NCI-H69 (cell line): ENCODE measurements around the gene PHAF1.
"Not testable (repeated sequence)": the region's sequence is repeated elsewhere in the genome, so short reads cannot be mapped to it uniquely, and the experiment has no call there.

ENCODE experiments used
- DNase-seq: peaks from one replicate; lab custom pipeline; 2025; lab: John Stamatoyannopoulos, UW

PHAF1 gene

DNA sequence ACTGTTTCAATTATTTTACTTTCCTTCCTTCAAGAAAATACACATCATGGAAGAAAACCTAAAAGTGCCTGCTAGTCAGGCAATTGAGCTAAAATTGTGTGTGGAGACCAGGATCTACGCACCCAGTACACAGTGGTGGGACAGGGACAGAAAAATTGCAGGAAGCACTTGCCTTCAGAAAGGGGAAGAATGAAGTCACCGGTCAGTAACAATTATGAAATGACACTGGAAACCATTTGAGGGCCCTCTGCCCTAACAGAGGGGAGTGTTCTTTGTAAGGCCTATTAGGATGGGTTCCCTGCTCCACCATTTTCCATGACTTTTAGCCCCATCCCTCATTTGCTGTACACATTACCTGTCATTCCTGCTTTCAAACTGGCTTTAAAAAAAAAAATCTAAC is 4.5 kb upstream of the PHAF1 start:
- no peak for DNase-seq

DNA sequence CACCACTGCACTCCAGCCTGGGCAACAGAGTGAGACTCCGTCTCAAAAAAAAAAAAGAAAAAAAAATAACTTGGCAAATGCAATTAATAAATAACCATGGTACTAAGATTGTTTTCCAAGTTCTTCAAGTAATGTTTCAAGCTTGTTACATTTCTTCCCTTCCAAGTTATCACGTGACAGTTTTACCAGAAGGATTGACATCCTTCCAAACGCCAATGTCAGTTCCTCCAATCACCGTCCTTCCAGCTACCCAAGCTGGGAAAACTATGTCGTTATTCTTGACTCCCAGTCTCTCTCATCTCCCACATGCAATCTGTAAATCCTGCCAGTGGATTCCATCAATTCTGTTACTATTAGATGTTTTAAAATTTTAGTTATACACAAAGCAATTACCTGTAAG is 3.9 kb upstream of the PHAF1 start:
- DNase-seq = no peak

DNA sequence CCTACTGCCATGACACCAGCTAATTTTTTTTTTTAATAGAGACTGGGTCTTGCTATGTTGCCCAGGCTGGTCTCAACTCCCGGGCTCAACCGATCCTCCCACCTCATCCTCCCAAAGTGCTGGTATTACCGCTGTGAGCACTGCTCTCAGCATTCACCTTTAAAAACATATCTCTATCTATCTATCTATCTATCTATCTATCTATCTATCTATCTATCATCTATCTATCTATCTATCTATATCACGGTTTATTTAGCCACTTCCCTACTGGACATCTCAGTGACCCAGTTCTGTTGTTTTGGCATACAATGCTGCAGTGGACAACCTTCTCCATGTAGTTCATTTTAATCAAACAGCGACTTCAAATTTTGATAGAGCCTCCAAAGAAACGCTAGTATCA is 1.3 kb upstream of the PHAF1 start:
- no peak for DNase-seq

DNA sequence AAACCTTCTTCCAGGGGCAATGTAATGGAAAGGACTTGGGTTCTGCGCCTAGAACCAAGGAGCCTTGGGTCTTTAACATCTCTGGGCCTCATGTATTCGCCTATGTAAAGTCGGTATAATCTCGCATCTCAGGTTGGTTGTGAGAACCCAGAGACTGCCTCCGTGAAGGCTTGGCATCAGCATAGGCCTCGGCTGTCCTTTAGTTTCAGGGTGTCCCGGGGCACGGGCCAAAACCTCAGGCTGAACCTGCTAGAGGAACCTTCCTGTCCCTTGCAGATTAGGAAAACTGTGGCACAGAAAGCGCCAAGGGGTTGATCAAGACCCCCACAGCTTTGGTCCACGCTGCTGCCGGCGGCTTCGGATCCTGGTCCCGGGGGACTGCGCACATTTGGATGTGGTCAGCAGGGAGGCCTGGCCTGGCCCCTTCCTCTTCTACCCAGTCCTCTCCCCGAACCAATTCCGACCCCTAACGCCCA is 772 bp upstream of the PHAF1 start:
- no peak for DNase-seq

DNA sequence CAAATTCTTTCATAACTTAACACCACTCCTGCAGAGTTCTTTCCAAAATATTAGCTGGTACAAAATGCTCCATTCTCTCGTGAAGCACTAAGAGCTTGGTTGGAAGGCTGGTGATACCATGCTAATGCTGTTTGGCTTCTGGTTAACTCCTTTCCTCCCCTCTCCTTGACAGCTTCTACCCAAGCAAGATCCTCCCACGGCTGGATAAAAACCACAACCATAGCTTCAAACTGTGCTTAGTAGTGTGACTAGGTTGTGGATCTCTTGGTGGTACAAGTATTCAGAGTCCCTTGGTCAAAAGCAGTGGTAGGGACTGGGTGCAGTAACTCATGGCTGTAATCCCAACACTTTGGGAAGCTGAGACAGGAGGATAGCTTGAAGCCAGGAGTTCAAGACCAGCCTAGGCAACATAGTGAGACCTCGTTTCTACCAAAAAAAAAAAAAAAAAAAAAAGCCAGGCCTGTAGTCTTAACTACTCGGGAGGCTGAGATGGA is 2.3 kb downstream of the PHAF1 start:
- DNase-seq = no peak

DNA sequence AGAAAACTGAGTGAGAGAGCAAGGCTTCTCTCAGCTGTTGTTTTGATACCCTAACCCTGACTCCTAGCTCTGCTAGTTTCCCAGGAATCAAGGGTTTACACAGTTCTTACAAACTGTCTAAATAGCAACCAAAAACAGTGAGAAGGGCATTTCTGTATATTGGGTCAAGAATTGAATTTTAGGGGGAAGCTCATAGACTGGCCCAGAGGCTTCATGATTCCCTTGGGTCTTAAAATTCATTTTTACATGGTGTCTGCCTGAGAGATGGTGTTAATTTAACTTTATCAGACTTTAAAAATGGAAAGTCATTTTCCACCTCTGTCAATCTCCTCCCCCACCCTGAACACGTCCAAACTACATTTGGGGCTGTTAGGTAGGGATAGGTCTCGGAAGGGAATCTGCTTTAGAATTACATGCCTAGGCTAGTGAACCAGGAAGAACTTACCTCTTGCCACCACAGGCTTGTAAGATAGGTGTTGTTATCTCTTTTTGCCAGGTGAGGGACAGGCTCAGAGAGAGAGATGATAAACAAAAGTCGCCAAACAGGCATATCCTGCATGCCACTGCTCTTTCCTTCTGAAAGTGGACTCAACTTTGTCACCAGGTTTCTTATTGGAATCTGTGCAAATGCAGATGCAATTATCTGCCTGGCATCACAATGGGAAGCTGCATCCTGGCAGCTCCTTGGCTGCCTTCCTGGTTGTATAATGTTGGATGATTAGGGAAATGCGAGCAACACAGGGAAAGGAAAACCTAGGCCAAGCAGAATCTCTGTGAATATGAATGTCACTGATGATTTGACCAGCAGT is 3.1 kb downstream of the PHAF1 start:
- DNase-seq = no peak

DNA sequence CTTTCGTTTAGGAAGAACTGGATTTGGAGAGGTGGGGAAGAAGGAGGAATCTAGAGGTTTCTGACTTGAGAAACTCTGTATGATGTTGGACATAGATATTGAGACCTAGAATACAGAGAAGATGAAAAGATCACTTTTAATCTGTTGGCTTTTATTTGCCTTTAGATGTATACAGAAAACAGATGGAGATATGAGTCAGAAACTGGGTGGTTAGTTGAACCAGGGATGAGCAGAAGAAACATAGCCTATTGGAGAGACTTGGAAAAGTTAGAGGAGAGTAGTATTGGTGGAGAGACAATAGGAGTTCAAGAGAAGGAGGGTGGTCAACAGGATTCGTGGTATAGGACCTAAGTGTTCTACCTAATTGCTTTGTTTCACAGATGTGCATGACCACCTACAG is 5.1 kb downstream of the PHAF1 start:
- no peak for DNase-seq

DNA sequence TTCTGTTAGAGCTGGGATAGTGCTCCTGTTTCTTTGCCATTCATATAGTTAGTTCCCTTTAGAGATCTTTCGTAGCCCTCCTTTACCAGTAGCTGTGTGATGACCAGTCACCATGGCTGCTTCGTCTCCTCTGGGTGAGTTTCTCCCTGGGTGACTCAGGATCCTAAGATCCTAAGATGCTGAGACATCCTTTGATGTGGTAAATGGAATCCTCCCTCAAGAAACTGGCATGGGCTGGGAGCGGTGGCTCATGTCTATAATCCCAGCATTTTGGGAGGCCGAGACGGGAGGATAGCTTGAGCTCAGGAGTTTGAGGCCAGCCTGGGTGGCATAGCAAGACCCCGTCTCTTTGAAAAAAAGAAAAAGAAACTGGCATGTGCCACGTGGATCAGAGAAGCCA is 5.9 kb downstream of the PHAF1 start:
- no peak for DNase-seq

DNA sequence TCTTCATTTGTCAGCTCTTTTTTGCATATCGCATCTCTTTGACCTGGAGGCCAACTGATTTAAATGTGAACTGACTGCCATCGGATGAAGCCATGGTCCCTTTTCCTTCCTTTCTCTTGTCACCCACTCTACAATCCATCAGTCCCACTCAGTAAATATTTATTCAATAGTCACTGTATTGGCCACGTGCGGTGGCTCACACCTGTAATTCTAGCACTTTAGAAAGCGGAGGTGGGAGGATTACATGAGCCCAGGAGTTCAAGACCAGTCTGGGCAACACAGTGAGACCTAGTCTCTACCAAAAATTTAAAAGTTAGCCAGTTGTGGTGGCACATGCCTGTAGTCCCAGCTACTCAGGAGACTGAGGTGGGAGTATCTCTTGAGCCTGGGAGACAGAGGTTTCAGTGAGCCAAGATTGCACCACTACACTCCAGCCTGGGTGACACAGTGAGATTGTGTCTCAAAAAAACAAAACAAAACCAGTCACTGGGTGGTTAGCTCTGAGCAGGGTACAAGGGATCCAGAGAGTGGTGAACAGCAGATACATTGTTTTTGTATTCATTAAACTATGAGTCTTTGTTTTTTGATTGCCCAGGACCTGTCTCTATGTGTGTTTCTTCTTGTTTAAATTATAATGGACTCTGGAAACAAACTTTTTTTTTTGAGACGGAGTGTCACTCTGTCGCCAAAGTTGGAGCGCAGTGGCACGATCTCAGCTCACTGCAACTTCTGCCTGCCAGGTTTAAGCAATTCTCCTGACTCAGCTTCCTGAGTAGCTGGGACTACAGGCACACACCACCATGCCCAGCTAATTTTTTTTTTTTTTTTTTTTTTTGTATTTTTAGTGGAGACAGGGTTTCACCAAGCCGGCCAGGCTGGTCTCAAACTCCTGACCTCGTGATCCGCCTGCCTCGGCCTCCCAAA is 6.9 kb downstream of the PHAF1 start:
- DNase-seq = no peak

DNA sequence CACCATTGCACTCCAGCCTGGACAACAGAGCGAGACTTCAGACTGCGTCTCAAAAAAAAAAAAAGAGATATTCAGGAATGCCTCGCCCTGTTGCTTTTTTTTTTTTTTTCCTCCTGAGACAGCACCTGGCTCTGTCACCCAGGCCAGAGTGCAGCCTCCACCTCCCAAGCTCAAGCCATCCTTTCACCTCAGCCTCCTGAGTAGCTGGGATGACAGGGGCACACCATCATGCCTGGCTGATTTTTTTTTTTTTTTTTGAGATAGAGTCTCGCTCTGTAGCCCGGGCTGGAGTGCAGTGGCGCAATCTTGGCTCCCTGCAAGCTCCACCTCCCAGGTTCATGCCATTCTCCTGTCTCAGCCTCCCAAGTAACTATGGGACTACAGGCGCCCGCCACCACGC is 8.0 kb downstream of the PHAF1 start:
- DNase-seq = no peak

DNA sequence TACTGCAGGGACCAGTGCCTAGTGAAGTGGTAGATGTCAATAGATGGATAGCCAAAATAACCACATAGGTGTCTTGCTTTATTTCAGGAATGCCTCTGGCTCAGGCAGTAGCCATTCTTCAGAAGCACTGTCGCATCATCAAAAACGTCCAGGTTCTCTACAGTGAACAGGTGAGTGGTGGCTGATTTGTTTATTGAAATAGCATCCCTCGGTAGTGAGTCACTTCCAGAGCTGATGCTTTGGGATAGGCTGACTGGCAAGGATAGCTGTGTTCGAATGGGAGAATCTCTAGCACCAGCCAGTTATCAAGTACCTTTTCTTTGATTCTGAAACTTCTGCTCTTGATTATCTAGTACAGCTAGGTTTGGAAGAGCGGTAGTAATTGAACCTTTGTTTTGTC is 10.3 kb downstream of the PHAF1 start:
- DNase-seq = no peak

DNA sequence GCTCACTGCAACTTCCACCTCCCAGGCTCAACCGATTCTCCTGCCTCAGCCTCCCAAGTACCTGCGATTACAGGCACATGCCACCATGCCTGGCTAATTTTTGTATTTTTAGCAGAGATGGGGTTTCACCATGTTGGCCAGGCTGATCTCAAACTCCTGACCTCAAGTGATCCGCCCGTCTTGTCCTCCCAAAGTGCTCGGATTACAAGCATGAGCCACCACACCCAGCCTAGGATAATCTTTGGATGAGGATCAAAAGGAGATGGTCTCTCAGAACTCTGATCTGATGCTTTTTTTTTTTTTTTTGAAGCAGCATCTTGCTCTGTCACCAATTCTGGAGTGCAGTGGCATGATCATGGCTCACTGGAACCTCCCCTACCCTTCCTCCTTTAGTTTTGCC is 13.1 kb downstream of the PHAF1 start:
- not testable (repeated sequence) for DNase-seq

DNA sequence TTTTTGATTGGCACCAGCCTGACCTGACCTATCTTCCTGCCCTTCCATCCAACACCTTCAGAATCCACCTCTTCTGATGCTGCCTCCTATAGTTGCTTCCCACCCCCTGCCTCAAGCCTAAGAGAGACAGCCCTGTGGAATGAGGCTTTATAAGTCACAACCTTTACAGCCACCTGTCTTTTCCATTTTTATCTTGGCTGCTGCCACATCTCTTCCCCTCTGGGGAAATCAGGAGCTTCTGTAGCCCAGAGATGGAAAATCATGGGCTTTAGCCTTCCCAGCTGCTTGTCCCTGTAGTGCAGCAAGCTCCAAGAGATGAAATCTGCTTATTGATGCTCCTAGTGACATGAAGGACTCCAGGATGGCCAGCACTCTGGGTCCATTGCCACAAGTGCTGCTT is 18.7 kb downstream of the PHAF1 start:
- no peak for DNase-seq

DNA sequence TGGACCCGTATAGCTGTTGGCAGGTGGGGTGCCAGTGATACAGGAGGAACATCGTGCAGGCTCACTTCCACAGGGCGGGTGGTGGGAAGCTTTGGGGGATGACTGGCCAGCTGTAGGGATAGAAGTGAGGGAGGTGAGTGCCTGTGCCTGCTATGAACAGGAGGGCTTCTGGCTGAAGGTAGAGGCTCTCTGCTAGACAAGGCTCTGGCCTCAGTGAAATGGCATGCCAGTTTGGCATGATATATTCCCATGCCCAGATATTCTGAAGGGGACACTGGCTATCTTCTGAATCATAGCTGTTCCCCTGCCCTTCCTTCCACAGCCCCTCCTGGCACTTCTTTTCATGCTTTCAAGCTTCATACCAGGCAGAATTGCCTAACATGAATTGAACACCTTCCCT is 19.1 kb downstream of the PHAF1 start:
- no peak for DNase-seq

DNA sequence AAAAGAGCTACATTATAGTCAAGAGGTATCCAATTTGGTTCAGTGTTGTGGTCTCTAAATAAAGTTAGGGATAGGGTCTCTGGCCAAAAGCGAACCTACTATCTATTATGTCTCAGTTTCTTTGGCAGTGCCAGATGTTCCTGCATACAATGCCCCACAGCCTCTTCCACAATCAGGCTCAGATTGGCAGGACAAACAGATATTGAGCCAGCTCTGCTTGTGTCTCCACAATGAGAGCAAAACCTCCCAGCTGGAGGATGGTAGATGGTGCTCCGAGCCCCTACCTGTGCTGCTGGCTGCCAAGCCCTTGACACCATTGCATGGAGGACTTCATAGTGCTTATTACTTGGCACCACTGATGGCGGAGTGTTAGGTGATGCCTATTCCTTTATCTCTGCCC is 19.7 kb downstream of the PHAF1 start:
- DNase-seq = no peak

DNA sequence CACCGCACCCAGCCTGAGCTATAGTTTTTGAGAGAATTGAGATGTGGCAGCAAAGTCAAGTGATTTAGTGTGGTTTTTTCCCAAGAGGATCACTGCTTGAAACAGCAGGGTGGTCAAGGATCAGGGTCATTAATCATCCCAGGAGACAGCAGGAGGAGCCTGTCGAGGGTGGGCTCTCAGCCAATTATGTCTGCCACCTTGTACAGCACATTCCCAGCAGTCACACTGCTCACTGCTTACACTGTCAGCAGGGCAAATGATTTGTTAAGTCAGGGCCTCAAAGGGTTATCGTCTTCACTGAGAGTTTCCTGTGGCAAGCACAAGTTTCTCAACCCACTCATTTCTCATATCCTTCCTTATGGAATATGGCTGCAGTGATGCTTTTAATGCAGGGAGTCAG is 27.9 kb downstream of the PHAF1 start:
- DNase-seq = peak; percentile 11

DNA sequence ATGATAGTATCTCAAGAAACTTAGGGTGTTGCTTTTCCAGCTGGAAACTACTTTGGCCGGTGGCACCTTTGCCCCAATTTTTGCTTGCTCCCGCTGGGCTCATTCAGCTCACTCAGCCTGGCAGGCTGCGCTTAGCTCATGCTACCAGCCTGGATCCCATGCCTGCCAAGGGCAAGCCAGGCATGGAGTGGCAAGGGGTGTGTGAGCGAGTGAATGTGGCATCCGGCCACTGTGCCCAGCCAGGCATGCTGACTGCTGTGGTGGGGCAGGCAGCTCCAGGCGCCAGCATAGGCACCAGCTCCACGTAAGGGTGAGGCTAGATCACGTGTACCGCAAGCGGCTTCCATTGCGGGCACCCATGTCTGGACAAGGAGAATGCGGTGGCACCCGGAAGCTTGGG is 31.6 kb downstream of the PHAF1 start:
- no peak for DNase-seq

DNA sequence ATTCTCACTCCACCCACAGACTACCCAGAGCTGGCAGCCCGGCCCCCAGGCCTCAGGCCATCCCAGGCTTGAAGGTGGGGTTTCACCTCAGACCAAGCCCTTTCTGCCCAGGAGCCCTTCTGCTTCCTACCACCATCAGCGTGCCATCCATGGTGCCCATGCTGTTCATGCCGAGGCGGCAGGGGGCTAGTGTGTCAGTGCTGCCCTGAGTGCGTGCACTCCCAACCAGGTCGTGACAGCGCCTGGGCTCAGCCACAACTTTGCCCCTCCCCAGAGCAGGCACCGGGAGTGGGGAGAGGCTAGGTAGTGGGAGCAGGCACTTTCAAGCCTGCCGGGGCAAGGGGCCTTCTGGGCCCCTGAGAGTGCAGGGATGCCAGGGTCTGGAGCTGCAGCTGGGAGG is 32.6 kb downstream of the PHAF1 start:
- DNase-seq = no peak

DNA sequence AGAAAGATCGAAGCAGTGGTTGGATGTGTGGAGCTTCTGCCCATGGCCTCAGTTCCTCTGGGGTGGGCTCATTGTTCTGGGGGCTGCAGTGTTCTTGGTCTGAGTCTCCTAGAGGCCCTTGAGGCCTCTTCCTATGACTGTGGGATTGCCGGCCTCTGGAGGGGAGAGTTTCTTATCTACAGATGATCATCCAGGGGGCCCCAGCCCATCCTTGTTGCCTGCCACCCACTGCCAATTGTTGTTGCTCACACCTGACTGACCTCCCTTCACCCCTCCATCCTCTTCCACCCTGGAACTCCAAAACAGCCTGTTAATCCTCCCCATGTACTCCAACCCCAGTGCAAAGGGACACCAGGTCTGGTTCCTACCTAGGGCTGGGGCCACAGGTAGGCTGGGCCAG is 35.2 kb downstream of the PHAF1 start:
- DNase-seq = no peak

DNA sequence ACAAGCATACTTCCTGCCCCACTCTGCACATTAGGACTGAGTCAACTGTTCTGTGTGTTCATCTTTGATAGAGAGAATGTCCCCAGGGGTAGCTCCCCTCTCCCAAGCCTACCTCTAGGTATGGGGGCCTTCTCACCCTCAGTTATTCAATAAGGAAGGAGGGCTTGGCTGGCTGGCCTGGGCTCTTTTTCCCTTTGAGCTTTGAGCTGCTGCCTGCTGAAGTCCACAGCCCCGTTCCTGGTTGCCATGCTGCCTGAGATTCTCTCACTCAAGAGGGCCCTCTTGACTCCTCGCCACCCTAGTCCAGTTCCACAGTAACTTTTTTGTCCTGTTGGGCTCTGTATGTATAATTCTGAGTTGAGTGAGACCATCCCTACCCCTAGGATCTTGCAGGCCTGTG is 36.0 kb downstream of the PHAF1 start:
- DNase-seq = no peak

DNA sequence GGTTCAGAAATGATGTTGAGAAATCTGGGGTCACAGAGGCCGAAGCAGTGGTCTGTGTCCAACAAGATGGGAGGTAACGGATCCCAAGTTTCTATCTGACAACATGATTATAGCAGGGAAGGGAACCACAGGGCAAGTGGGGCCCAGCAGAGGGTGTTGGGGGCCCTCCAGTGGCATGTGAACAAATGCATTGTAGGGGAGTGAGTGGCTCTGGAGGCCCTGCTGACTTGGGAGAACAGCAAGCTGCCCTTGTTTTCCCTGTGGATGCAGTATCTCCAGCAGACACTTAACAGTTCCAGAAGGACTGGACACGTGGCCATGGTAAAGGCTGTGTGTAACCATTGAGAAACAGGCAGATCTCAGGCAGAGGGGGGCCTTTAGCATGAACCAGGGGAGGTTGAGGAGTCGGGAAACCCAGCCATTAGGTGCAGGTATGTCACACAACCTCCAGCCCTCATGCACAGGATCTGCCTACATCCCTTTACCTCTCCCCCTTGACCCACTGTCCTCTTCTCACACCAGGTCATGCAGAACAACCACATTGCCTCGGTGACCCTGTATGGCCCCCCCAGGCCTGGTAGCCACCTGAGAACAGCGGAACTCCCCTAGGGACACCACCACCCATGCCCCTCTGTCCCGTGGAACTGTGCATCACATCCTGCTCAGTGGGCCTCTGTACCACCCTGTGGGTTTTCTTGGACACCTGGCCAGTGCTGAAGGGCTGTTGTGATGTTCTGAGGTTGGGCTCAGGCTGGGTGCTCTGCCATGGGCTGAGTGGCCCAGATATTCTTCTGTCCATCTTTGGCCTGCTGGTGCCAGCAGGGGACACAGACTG is 37.0 kb downstream of the PHAF1 start:
- no peak for DNase-seq
